Body of pancreas (tissue), 4 donors: ENCODE results near the gene GCNT2. TPM values are rescaled to one million over a fixed set of nuclear protein-coding genes. Genes with fewer than 3 reads are reported as not detected.

Source experiments
- ATAC-seq: fragments of 150-250 bp; one replicate; pipeline ENCODE4 v1.9.1; 2016
- DNase-seq, 4 donors: peaks; one replicate each; pipeline ENCODE4 v3.0.0-alpha.2; 2019
- H3K27ac ChIP-seq, 4 donors: fragments of 200-600 bp; sonication (generic); 1 replicate in 3 of 4; 2 replicates in 1 of 4; pipeline versions ENCODE4 v1.5.1 to v1.6.1; 2016 to 2019; ENCODE audit warnings: mild to moderate bottlenecking in 1 of 4, mixed read lengths in 1 of 4, moderate library complexity in 1 of 4
- H3K27me3 ChIP-seq, 2 donors: fragments of 200-600 bp; sonication (generic); one replicate each; pipeline ENCODE4 v1.6.0; 2016; ENCODE audit warnings: mild to moderate bottlenecking in 1 of 2
- H3K36me3 ChIP-seq, 2 donors: fragments of 200-600 bp; sonication (generic); replicated peaks in 1 of 2; 2 replicates each; pipeline ENCODE4 v1.5.1; 2016; ENCODE audit warnings: low read depth in 2 of 2; ENCODE audit not compliant: insufficient read depth in 1 of 2
- H3K4me1 ChIP-seq: fragments of 200-600 bp; sonication (generic); one replicate; pipeline ENCODE4 v1.6.0; 2016
- H3K4me3 ChIP-seq, 2 donors: fragments of 200-600 bp; sonication (generic); 1 replicate in 1 of 2; 2 replicates in 1 of 2; pipeline ENCODE4 v1.5.1; 2016 to 2019
- H3K9me3 ChIP-seq, 3 donors: fragments of 200-600 bp; sonication (generic); 1 replicate in 2 of 3; 2 replicates in 1 of 3; pipeline ENCODE4 v1.5.1; 2016
- POLR2A ChIP-seq, 3 donors: fragments of 450-650 bp; IDR thresholded peaks; one replicate each; pipeline ENCODE4 v1.6.1; 2016; ENCODE audit warnings: antibody characterized with exemption in 3 of 3, mild to moderate bottlenecking in 2 of 3
- WGBS, 2 donors: methylation state at CpG; one replicate each; pipeline ENCODE4 v1.1.5; 2017; 5-methylcytosine and 5-hydroxymethylcytosine counted together
- intact Hi-C: fragments of 100-400 bp; cut with DNase I; formaldehyde crosslinking; loops from one replicate; pipeline ENCODE4 v1.15.1; 2023
- total RNA-seq, 2 donors: library from RNA; depleted of rRNA; stranded (reverse); fragments of >200 nt; gene quantifications; one replicate each; pipeline ENCODE4 v1.1.0, GENCODE V29; 2016
- TF ChIP-seq, protein P1 (sequence below), 7 experiments: fragments of 450-650 bp in 4 of 7; fragments of 200-600 bp in 3 of 7; sonication (generic) in 3 of 7; IDR thresholded peaks; one replicate each; pipeline ENCODE4 v1.5.1; 2016 to 2019; ENCODE audit warnings: antibody characterized with exemption in 7 of 7

The GCNT2 gene
- total RNA-seq, 2 donors from 2014 or later: 4.4 to 7.6 TPM

DNA sequence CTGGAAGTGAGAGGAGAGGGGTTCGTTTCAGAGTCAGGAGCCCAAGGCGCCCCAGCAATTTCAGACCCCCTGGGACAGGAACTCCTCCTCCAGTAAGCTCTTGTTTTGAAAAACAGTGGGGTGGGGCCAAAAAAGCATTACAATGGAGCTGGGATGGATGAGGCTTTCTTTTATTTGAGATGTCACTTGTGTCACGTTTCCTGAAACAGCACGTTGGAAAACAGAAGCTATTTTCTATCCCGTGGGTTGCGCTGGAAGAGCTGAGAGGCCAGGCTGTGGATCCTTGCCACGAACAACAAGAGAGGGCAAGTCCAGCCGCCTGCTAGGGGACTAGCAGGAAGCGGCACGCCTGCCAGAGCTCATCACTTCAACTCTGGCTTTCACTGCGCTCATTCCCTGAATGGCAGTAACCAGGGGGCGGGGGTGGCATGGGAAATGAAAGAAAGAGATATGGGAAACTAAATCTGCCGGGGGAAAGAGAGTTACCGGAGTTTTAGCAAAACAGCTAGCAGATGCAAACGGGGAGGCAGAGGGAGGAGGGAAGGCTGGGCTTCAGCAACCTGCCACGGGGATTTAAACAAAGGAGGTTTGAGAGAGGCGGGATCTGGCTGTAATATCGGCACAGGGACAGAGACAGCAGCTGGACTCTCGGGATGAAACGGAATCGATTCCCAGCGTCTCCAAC, 34.6 kb downstream of the GCNT2 start:
- 18 to 19% methylated on average over 22 of the region's 22 CpGs for WGBS, 2 donors
- Histone ChIP-seq H3K4me1 (peaks cover 12% of the 10 kb centered on the region), H3K27ac (peak overlapping the region in 1 of 4 donors; percentile 35), H3K4me3 (no peak overlapping the region), H3K9me3 (no peaks in the 10 kb centered on the region), H3K36me3 (no peaks in the 10 kb centered on the region), H3K27me3 (no peaks in the 10 kb centered on the region)
- intact Hi-C loops: no loop called here
- ATAC-seq (peak; percentile 59), DNase-seq (peak; percentile 22 to 59 (median 44))
- TF ChIP-seq, protein P1, sequence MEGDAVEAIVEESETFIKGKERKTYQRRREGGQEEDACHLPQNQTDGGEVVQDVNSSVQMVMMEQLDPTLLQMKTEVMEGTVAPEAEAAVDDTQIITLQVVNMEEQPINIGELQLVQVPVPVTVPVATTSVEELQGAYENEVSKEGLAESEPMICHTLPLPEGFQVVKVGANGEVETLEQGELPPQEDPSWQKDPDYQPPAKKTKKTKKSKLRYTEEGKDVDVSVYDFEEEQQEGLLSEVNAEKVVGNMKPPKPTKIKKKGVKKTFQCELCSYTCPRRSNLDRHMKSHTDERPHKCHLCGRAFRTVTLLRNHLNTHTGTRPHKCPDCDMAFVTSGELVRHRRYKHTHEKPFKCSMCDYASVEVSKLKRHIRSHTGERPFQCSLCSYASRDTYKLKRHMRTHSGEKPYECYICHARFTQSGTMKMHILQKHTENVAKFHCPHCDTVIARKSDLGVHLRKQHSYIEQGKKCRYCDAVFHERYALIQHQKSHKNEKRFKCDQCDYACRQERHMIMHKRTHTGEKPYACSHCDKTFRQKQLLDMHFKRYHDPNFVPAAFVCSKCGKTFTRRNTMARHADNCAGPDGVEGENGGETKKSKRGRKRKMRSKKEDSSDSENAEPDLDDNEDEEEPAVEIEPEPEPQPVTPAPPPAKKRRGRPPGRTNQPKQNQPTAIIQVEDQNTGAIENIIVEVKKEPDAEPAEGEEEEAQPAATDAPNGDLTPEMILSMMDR (IDR thresholded peaks at IDR 0.05): no peak
- TF ChIP-seq POLR2A (IDR thresholded peaks at IDR 0.05): peak in 1 of 3 donors; percentile 6

DNA sequence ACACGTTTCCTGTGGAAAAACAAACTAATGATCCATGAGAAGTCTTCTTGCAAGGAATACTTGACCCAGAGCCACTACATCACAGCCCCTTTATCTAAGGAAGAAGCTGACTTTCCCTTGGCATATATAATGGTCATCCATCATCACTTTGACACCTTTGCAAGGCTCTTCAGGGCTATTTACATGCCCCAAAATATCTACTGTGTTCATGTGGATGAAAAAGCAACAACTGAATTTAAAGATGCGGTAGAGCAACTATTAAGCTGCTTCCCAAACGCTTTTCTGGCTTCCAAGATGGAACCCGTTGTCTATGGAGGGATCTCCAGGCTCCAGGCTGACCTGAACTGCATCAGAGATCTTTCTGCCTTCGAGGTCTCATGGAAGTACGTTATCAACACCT, 35.4 kb downstream of the GCNT2 start:
- H3K9me3 ChIP-seq: no peaks in the 10 kb centered on the region
- ATAC-seq (no peak), DNase-seq (no peak)
- H3K4me1 ChIP-seq: peaks cover 12% of the 10 kb centered on the region
- no peak overlapping the region for H3K4me3 ChIP-seq
- 47 to 50% methylated on average over 6 of the region's 6 CpGs for WGBS, 2 donors
- intact Hi-C loops: no loop called here
- H3K27me3 ChIP-seq: no peaks in the 10 kb centered on the region
- H3K27ac ChIP-seq: no peak overlapping the region
- H3K36me3 ChIP-seq: no peaks in the 10 kb centered on the region
- no peak for TF ChIP-seq POLR2A (IDR thresholded peaks at IDR 0.05)
- TF ChIP-seq, protein P1 (IDR thresholded peaks at IDR 0.05): no peak

DNA sequence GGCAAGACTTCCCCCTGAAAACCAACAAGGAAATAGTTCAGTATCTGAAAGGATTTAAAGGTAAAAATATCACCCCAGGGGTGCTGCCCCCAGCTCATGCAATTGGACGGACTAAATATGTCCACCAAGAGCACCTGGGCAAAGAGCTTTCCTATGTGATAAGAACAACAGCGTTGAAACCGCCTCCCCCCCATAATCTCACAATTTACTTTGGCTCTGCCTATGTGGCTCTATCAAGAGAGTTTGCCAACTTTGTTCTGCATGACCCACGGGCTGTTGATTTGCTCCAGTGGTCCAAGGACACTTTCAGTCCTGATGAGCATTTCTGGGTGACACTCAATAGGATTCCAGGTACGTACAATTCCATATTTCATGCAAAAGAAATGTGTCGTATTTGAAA, 35.8 kb downstream of the GCNT2 start:
- ATAC-seq (no peak), DNase-seq (peak in 2 of 4 donors; percentile 18 to 53)
- no peaks in the 10 kb centered on the region for H3K9me3 ChIP-seq
- H3K36me3 ChIP-seq: no peaks in the 10 kb centered on the region
- intact Hi-C loops: no loop called here
- WGBS, 2 donors: 44% methylated on average over 6 of the region's 6 CpGs
- no peak overlapping the region for H3K27ac ChIP-seq
- no peaks in the 10 kb centered on the region for H3K27me3 ChIP-seq
- TF ChIP-seq, protein P1 (IDR thresholded peaks at IDR 0.05): no peak
- H3K4me1 ChIP-seq: peaks cover 12% of the 10 kb centered on the region
- no peak overlapping the region for H3K4me3 ChIP-seq

DNA sequence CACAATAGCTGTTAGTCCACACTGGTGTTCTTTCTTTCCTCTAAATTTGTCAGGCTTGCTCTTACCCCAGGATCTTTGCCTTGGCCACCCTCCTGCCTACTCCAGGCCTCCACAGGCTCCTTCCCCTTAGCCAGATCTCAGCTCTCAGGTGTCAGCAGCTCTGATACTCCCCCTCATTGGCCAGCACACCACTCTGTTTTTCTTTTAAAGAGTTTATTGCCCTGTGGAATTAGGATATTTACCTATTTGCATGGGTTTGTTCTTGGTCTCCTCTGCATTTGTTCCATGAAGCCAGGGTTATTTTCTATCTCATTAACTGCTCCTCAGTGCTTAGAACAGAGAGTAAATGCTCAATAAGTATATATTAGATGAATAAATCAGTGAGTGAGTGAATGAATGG, 36.8 kb downstream of the GCNT2 start:
- Histone ChIP-seq H3K36me3 (no peaks in the 10 kb centered on the region), H3K27me3 (no peaks in the 10 kb centered on the region), H3K9me3 (no peaks in the 10 kb centered on the region), H3K4me3 (no peak overlapping the region), H3K4me1 (peaks cover 12% of the 10 kb centered on the region), H3K27ac (no peak overlapping the region)
- DNase-seq (no peak), ATAC-seq (no peak)
- TF ChIP-seq, protein P1 (IDR thresholded peaks at IDR 0.05): no peak
- TF ChIP-seq POLR2A (IDR thresholded peaks at IDR 0.05): no peak
- intact Hi-C loops: no loop called here

DNA sequence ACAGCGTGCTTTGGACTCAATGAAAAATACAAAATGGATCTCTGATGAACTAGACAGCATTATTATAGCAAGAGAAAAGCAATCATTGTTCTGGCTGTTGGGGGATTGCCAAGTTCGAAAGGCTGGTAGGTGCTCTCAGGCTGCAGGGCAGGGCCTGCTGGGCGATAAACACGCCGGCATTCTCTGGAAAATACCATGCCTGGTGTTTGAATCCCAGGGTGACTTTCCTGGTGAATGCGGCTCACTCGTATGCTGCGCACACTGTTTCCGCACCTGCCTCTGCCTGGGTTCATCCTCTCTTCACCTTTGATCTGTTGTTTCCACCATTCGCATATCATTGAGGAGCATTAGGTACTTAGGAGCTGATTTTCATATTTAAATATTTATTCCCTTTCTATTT, 37.4 kb downstream of the GCNT2 start:
- H3K27ac ChIP-seq: no peak overlapping the region
- intact Hi-C loops: no loop called here
- H3K9me3 ChIP-seq: no peaks in the 10 kb centered on the region
- no peaks in the 10 kb centered on the region for H3K27me3 ChIP-seq
- peaks cover 12% of the 10 kb centered on the region for H3K4me1 ChIP-seq
- no peak overlapping the region for H3K4me3 ChIP-seq
- no peaks in the 10 kb centered on the region for H3K36me3 ChIP-seq
- ATAC-seq (no peak), DNase-seq (peak in 1 of 4 donors; percentile 30)
- TF ChIP-seq, protein P1 (IDR thresholded peaks at IDR 0.05): no peak
- no peak for TF ChIP-seq POLR2A (IDR thresholded peaks at IDR 0.05)
- WGBS, 2 donors: 76 to 94% methylated on average over 10 of the region's 10 CpGs
